ENCODE results near the gene SH3D19. TPM values are rescaled to one million over a fixed set of nuclear protein-coding genes. Genes with fewer than 3 reads are reported as not detected.

The SH3D19 gene
- total RNA-seq, 1 donor from 2014 or later: 22.8 TPM

GRCh38 chr4:151228189-151229119 is 97.0 kb downstream of the SH3D19 start:
- no peak for DNase-seq (ENCODE audit: low read depth)

GRCh38 chr4:151227731-151228130 is 97.7 kb downstream of the SH3D19 start:
- DNase-seq (ENCODE audit: low read depth): peak; percentile 68

- no peak for DNase-seq (ENCODE audit: low read depth)
These were observed 98.2 kb downstream of the SH3D19 start for GRCh38 chr4:151227172-151227571.

GRCh38 chr4:151226004-151226932 is 99.1 kb downstream of the SH3D19 start:
- peak; percentile 86 for DNase-seq (ENCODE audit: low read depth)

- DNase-seq (ENCODE audit: low read depth): no peak
These were observed 101.9 kb downstream of the SH3D19 start for GRCh38 chr4:151223465-151223864.

- DNase-seq (ENCODE audit: low read depth): no peak
These were observed 105.5 kb downstream of the SH3D19 start for GRCh38 chr4:151219948-151220347.

GRCh38 chr4:151219091-151219490 is 106.3 kb downstream of the SH3D19 start:
- no peak for DNase-seq (ENCODE audit: low read depth)

- no peak for DNase-seq (ENCODE audit: low read depth)
These were observed 107.1 kb downstream of the SH3D19 start for GRCh38 chr4:151218343-151218742.

GRCh38 chr4:151217326-151217725 is 108.1 kb downstream of the SH3D19 start:
- no peak for DNase-seq (ENCODE audit: low read depth)

GRCh38 chr4:151215295-151215694 is 110.1 kb downstream of the SH3D19 start:
- no peak for DNase-seq (ENCODE audit: low read depth)

- no peak for DNase-seq (ENCODE audit: low read depth)
These were observed 117.5 kb downstream of the SH3D19 start for GRCh38 chr4:151207868-151208267.

- no peak for DNase-seq (ENCODE audit: low read depth)
These were observed 118.2 kb downstream of the SH3D19 start for GRCh38 chr4:151207186-151207585.

GRCh38 chr4:151206241-151207005 is 119.0 kb downstream of the SH3D19 start:
- no peak for DNase-seq (ENCODE audit: low read depth)

GRCh38 chr4:151205722-151206121 is 119.7 kb downstream of the SH3D19 start:
- no peak for DNase-seq (ENCODE audit: low read depth)

GRCh38 chr4:151204925-151205524 is 120.4 kb downstream of the SH3D19 start:
- DNase-seq (ENCODE audit: low read depth): peak; percentile 39

- no peak for DNase-seq (ENCODE audit: low read depth)
These were observed 122.5 kb downstream of the SH3D19 start for GRCh38 chr4:151202851-151203455.

GRCh38 chr4:151202381-151202780 is 123.0 kb downstream of the SH3D19 start:
- DNase-seq (ENCODE audit: low read depth): no peak

GRCh38 chr4:151199319-151200190 is 125.8 kb downstream of the SH3D19 start:
- no peak for DNase-seq (ENCODE audit: low read depth)

- DNase-seq (ENCODE audit: low read depth): no peak
These were observed 126.7 kb downstream of the SH3D19 start for GRCh38 chr4:151198748-151199147.

GRCh38 chr4:151197247-151197646 is 128.2 kb downstream of the SH3D19 start:
- no peak for DNase-seq (ENCODE audit: low read depth)
